GM18870 (cell line): ENCODE data around the gene PCNX2.
"Not testable (repeated sequence)": the region's sequence is repeated elsewhere in the genome, so short reads cannot be mapped to it uniquely, and the experiment has no call there.

Source experiments
- ATAC-seq: cut with Tn5 transposase; IDR thresholded peaks from one replicate; pipeline ENCODE4 v1.9.1; 2021; ENCODE audit warnings: moderate library complexity; ENCODE audit not compliant: unreplicated experiment

The PCNX2 gene

DNA sequence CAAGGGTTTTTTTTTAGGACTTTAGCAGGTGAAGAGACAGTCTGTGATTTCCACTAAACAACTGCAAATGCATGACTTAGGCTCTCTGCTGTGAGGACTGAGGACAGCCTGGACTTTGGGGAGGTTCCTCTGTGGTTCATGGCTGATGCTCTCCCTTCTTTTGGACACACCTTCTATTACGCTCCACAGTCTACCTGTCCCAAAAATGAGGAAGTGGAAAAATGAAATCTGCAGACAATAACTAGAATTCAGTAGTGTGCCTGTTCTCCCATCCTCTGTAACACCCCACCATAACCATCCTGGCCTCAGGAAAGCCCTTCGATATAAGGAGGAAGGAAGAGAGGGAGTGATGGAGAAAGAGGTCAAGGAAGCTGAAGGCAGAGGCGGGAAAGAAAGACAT lies 276.4 kb downstream of the PCNX2 start:
- no peak for ATAC-seq

DNA sequence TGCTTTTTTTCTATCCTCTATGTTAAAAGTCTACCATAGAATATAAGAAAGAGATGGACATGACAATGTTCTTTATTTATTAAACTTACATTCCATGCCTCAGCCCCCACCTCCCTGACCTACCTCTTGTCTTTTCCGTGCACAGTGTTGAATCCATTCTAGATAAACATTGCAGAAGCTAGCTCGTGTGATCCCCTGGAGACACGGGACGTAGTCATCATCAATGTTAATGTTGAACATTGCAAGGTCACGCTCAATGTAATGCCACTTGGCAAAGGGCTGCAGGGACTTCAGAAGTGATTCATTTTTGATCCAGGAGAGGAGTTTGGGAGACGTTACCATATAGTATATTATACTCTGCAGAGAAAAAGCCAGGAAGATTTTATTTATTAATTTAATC lies 278.7 kb downstream of the PCNX2 start:
- no peak for ATAC-seq

DNA sequence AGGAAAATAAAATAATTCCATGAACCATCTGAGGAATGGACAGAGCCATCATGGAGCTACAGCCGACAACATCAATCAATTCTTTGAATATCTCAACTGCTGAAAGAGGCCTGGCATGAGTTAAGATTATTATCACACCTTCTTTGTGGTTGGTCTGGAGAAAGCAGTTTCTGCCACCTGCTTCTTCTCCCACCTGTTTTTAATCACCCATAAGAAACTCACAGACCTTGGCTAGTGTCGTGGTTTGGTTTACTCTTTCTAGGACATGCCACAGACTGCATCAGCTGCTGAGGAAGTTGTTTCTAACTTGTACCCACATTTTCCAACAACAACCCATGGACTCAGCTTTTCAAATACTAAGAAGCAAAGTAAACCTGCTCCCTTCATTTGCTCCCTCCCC lies 279.6 kb downstream of the PCNX2 start:
- ATAC-seq, result no peak

DNA sequence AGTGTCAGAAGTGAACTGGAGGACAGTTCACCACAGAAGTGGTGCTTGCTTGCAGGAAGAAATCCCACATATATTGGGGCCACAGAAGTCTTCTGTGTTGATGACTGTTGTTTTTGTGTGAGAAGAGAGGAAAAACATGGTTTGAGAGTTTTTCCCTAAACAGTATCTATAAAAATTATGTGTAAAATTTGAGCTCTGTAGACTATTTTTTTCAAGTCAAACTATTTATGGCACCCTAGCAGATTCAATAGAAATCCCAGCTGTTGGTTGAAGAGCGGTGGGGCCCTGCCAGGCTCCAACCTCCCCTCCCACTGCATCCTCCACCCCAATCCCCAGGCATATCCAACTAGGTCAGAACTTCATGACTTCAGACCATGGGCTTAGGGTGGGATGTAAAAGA lies 283.5 kb downstream of the PCNX2 start:
- no peak for ATAC-seq

DNA sequence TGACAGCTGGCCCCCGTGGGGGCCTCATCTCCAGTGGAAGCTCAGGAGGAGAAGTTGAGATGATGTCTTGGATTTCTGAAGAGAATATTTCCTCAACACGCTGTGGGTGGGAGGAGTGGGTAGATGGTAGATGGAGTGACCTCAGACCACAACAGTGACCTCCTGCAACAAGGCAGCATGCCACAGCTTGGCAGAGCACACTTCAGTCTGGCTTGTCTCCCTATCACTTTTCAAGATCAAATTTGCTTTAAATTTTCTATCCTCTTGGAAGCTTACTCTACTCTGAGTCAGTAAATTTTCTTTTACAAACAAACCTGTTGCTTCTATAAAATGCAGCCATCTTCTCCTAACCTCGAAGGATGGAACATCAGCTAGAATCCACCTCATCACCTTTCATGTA lies 285.4 kb downstream of the PCNX2 start:
- no peak for ATAC-seq

DNA sequence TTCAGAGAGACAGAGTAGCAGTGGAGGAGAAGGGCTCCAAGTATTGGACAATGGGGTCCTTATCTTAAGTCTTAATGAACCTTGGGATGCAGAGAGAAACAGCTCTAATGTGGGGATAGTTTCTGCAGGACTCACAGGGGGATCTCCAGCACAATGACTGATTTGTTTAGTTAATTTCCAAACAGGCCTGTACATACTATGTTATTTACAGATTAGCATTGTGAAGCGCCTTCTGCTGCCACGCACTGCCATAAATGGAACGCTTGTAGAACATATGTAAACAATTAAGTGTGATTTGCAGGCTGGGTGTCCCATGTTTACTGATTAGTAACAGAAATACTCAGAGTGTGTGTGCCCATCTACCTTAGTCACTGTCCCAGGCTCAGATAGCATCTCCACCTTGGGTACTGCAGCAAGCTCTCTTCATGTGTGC lies 289.0 kb downstream of the PCNX2 start:
- no peak for ATAC-seq

DNA sequence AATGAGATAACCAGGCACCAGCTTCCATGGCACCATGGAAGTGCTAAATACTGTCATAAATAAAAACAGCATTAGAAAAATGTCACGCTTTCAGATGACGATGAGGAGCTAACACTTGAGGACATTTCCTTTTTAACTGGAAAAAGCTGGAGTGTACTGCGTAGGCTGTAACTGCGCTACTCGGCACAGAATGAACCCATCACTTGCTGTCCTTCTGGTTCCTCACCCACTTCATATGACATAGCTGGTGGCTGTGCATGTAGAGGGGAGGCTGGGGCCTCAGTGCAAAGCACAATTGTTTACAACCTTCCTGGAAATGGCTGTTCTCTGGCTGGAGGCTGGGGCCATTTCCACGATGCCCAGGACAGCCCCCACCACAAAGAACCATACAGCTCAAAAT lies 289.4 kb downstream of the PCNX2 start:
- ATAC-seq, result no peak

DNA sequence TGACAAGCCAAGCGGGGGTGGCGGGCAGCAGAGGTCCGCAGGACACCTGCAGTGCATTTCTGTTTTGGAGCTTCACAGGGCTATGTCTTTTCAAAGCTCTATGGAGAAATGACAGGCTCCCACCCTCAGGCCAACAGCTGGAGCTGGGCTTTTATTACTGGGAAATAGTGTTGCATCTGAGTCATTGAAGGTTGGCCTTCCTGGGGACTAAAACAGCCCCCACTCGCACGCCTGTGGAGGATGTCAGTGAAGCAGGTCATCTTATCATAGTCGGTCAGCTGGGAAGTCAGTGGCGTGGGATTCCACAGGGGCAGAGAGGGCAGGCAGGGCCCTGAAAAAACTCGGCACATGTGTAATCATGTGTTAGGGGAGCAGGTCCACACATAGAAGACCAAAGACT lies 289.8 kb downstream of the PCNX2 start:
- no peak for ATAC-seq

DNA sequence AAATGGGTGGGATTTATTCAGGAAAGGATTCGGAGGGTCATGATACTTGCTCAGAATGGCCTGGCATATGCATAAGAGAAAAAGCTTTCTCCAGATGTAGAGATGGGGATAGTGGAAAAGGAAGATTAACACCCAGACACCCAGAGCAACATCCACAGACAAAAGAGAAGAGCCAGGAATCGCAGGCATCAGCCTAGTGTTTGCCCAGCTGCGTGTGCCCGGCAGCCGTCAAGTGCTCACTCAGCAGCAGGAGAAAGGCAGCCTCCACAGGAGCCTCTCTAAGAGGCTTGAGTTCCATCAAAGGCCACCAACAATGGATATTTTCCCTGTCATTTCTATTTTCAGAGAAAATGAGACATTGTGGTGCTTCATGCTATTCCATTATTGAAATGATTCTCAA lies 290.4 kb downstream of the PCNX2 start:
- ATAC-seq, result no peak

DNA sequence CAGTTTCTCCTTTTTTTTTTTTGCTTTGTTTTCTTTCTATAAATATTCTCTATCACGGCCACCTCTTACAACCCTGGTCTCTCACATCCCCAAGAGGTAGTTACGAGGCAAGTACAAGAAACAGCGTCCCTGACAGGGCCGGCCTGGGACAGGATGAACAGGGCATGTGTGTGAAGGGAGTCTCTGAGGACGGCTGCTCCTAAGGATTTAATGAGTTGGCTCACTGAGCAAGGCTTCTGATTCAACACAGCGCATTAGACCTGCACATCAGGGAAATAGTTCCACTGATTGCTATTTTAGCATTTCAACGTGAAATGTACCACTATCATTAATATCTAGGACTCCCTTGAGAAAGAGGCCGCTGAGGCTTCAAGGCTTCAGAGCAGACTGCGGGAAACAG lies 291.1 kb downstream of the PCNX2 start:
- no peak for ATAC-seq

DNA sequence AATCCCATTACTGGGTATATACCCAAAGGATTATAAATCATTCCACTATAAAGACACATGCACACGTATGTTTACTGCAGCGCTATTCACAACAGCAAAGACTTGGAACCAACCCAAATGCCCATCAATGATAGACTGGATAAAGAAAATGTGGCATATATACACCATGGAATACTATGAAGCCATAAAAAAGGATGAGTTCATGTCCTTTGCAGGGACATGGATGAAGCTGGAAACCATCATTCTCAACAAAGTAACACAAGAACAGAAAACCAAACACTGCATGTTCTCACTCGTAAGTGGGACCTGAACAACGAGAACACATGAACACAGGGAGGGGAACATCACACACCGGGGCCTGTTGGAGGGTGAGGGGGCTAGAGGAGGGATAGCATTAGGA lies 291.9 kb downstream of the PCNX2 start:
- not testable (repeated sequence) for ATAC-seq

DNA sequence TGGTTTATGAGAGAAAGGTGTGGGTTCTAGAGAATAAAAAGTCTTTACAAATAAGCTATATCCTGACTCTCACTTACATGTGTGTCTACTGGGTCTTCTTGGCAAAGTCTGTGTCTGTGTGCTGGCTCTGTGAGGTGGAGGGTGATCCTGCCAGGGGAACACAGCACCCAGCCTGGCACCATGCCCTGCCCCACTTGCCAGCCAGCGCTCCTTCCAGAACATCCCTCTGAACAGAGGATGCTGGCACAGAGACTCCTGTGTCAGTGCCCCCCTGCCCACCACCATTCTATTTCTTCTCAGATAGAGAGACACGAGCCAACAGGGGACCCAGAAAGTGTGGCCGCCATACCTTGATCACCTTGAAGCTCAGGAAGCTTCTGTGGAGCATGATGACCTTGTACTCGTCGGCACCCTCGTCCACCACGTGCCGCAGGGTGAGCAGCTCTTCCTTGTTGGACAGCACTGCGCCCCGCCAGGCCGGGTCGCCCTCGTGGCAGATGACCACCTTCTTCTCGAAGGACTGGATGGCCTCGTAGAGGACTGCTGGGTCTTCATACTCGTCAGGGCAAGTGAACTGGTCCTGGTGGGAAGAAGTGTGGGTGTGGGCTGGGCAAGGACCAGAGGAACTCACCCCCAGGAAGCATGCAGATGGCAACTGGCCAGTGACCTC lies 295.4 kb downstream of the PCNX2 start:
- ATAC-seq, result no peak

DNA sequence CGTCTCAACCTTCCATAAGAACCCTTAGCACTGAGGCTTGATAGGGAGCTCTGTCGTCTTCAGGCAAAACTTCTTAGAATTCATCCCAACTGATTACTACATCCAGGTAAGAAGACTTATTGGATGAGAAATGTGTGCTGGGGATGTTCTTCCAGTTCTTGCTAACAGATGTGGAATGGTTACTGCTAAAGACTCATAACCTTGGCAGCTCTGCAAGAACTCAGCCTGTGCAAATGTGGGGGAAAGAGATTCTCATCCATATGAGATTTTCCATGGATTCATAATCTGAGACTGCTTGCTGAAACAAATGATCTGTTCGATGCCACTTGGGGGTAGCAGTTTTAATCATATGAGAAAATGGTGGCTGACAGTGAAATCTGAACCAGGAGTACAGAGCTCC lies 296.9 kb downstream of the PCNX2 start:
- ATAC-seq, result no peak

DNA sequence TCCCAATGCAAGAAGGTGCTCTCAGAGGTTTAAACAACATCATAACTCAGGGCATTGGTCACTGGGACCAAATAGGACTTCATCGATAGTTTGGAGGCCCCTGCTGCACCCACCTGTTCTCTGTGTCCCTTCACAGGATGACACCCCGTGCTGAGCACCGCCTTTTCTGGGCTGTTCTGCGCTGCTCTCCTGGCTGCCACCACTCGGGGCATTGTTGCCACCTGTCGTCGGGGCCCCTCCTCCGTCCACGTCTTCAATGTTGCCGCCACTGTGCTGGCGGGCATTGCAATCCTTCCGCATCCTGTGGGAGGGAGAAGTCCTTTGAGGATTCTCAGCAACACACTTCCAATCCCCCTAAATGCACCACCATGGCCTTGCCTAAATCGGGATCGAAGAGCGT lies 297.4 kb downstream of the PCNX2 start:
- ATAC-seq, result no peak

DNA sequence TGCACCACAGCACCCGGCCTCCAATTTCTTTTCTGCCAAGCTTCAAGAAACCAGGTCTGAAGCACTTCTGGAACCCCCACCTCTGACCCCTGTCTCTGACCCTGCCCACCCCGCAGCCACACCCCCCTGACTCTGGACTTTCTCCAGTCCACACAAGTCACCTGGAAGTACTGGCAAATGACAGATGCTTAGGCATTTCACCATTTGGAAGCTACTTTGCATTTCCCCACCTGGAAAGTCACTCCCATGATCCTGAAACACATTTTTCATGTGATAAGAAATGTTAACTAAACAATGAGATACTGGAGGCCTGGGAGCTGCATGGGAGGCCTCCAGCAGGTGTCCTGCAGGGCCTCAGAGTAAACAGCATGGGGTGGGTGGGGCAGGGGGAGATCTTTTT lies 299.4 kb downstream of the PCNX2 start:
- ATAC-seq, result no peak

DNA sequence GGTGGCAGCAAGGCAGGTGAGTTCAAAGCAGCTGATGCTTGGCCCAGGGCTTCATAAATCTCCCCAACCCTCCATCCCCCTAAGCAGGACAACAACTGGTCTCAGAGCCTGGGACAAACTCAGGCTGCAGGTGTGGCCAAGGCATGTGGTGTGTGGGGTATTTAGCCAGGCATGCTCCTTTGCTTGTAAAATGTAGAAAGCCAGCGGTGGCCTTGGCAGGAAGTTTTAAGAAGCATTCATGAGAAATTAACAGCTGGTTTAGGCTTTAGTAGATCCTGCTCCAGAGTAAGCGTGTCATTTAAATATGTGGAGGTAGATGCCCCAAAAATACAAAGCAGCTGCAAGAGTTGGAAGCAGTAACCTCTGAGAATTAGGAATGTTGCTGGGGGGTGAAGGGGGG lies 300.3 kb downstream of the PCNX2 start:
- ATAC-seq, result no peak

DNA sequence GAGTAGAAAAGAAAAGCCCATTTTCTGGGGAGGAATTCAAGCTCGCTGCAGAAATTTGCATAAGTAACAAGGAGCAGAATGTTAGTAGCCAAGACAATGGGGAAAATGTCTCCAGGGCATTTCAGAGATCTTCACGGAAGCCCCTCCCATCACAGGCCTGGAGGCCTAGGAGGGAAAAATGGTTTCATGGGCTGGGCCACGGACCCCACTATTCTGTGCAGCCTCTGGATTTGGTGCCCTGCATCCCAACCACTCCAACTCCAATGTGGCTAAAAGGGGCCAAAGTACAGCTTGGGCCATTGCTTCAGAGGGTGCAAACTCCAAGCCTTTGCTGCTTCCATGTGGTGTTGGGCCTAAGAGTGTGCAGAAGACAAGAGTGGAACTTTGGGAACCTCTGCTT lies 302.0 kb downstream of the PCNX2 start:
- ATAC-seq, result no peak

DNA sequence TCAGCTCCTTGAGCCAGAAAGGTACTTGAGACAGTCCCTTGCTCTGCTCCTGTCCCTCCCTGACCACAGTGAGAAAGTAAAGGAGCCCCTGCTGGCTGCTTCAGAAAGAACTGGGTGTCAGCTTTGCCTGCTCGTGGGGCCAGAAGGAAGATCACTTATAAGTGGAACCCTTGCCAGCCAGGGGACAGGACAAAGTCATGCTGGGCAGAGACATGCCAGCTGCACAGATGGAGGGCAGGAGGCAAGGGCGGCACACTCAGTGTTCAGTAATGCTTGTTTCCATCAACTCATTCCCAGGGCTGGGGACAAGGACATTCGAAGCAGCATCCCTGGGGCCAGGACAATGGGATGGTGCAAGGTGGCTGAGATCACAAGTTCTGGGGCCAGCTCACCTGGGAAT lies 303.3 kb downstream of the PCNX2 start:
- no peak for ATAC-seq

DNA sequence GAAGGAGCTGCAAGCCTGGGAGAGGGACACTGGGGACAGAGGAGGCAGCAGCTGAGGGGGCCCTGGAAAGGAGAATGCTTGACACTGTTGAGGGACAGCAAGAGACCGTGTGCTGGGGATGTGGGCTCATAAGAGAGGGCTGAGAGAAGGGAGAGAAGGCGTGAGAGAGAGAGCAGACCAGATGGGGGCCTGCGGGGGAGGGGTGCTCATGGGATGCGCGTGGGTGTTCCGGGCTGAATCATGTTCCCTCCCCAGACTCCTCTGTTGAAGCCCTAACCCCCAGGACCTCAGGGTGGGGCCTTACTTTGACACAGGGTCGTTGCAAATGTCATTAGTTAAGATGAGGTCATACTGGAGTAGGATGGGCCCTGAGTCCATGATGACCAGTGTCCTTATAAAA lies 304.3 kb downstream of the PCNX2 start:
- ATAC-seq, result no peak

DNA sequence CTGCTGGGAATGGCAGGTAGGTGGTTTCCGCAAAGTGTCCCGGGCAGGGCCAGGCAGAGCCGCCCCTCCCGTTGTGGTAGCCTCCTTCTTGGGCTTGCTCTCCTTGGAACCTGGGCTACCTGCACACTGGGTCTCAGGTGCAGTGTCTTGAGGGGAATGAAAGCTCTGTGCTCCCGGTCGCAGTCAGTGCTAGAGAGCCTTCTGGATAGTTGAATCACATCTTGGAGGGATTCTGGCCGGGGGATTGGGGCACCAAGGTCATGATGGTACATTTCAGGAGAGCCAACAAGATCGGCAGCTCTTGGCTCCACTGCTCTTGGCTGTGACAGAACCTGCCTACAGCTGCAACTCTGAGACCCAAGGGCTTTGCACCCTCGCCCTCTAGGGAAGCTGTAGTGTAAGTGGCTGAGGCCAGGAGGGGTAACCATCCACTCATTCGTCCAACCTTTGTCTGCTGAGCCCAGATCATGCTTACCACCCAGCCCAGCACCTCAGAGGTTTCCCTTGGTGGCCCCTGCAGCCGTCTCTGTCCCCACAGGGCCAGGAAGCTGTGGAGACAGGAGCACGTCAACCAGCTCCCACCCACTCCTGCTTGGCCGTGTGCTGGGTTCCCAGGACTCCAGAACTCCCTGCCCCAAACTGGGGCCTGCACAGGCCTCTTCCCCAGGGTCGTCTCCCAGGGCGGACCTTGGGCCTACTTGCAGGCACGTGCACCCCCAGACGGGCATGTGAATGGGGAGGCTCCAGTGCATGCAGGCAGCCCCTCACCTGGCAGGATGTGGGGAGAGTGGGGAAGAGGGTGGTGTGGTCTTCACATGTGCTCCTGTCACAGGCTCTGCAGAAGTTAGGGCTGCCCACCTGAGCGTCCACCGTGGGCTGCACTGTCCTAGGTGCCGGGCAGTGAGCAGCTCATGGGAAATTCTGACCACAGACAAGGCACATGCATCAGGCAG lies 305.1 kb downstream of the PCNX2 start:
- ATAC-seq, result no peak

DNA sequence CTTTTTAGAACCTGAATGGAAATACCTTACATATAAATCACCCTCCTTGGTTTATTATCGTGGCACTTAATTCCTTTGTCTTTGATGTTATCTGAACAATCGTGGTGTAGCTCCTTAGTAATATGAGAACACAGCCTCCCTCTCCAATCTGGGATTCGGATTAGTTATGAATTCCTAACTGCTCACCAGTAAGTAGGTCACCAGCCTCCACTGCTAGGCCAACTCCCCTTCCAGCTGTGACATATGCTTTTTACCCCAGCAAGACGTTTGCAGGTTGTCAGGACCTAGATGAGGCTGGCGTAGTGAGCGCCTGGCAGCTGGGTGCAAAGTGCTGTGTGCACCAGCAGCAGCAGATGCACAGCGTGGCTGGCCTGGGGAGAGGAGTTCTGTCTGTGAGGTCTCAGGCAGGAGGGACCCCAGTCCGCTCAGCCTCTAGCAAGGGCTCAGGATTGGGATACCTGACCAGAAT lies 306.9 kb downstream of the PCNX2 start:
- ATAC-seq, result no peak

DNA sequence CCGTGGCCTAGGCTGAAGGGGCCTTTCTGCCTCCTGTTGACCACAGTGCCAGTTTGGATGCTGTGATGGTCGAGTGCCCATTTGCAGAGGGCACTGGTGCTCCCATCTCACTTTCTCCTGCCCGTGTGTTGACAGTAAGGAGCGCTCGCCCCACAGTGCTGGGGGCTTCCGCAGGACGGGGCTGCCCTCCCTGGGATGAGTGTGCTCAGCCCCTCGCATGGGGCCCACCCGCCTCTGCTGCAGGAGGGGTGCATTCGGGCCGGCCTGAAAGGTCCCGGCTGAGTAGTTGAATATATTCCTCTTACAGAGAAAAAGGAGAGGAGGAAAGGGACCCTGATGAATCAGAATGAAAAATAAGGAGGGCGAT lies 307.8 kb downstream of the PCNX2 start:
- ATAC-seq, result no peak
